Heart right ventricle (tissue), 16 donors: Measurements from ENCODE around the gene GPC5. TPM values are rescaled to one million over a fixed set of nuclear protein-coding genes. Genes with fewer than 3 reads are reported as not detected.

Source experiments
- ATAC-seq, 8 donors: fragments of 200-7000 bp; cut with Tn5 transposase; one replicate each; pipeline ENCODE4 v1.9.1; 2020; ENCODE audit warnings: mild to moderate bottlenecking in 8 of 8, moderate library complexity in 8 of 8, moderate number of reproducible peaks in 1 of 8
- DNase-seq, 2 donors: peaks; one replicate each; pipeline ENCODE4 v3.0.0-alpha.2; 2020
- H3K27ac ChIP-seq, 10 donors: fragments of 200-600 bp; sonication (generic) in 2 of 10; one replicate each; pipeline versions ENCODE4 v1.5.0 to v1.8.0; 2020 to 2022; ENCODE audit warnings: mild to moderate bottlenecking in 3 of 10
- H3K27me3 ChIP-seq, 7 donors: fragments of 200-600 bp; one replicate each; pipeline ENCODE4 v1.8.0; 2021 to 2022; ENCODE audit warnings: mild to moderate bottlenecking in 2 of 7
- H3K36me3 ChIP-seq, 9 donors: fragments of 200-600 bp; sonication (generic) in 1 of 9; one replicate each; pipeline versions ENCODE4 v1.5.0 to v1.8.0; 2020 to 2022; ENCODE audit warnings: mild to moderate bottlenecking in 2 of 9
- H3K4me1 ChIP-seq, 9 donors: fragments of 200-600 bp; sonication (generic) in 1 of 9; one replicate each; pipeline versions ENCODE4 v1.5.0 to v1.8.0; 2020 to 2022; ENCODE audit warnings: mild to moderate bottlenecking in 4 of 9
- H3K4me3 ChIP-seq, 10 donors: fragments of 200-600 bp; sonication (generic) in 2 of 10; one replicate each; pipeline versions ENCODE4 v1.5.0 to v1.8.0; 2020 to 2022; ENCODE audit warnings: mild to moderate bottlenecking in 7 of 10, moderate library complexity in 2 of 10
- H3K9me3 ChIP-seq, 11 donors: fragments of 200-600 bp in 10 of 11; sonication (generic) in 2 of 11; one replicate each; pipeline versions ENCODE4 v1.5.0 to v1.8.0; 2013 to 2022; ENCODE audit warnings: mild to moderate bottlenecking in 2 of 11, control low read depth in 1 of 11, moderate library complexity in 1 of 11
- WGBS, 2 donors: extraction: QIAGEN DNeasy Blood & Tissue Kit; methylation state at CpG; one replicate each; pipeline ENCODE4 v1.1.7; 2013; ENCODE audit warnings: inconsistent platforms in 1 of 2; 5-methylcytosine and 5-hydroxymethylcytosine counted together
- intact Hi-C, 10 donors: fragments of 100-400 bp; cut with DNase I; formaldehyde crosslinking; loops; one replicate each; pipeline versions ENCODE4 v1.11.1 to v1.14.2; 2022
- polyA plus RNA-seq, 2 donors: library from polyadenylated mRNA; stranded (reverse); fragments of 200-250 nt; gene quantifications; one replicate each; pipeline ENCODE4 v1.2.3, GENCODE V29; 2013
- total RNA-seq, 10 donors: library from RNA; stranded (reverse); fragmentation: NEBNext Ultra II Directional in 3 of 10; extraction: Animal tissue kit (Norgen Biotek cat#: 25700) in 3 of 10; gene quantifications; one replicate each; pipeline versions ENCODE4 v1.2.1 to v1.2.4, GENCODE V29; 2021 to 2023
- TF ChIP-seq, protein P1 (sequence below), 9 donors: fragments of 200-600 bp; sonication (generic) in 2 of 9; IDR thresholded peaks; one replicate each; pipeline versions ENCODE4 v1.5.0 to v1.8.0; 2021 to 2022; ENCODE audit warnings: antibody characterized with exemption in 9 of 9, mild to moderate bottlenecking in 5 of 9, moderate library complexity in 1 of 9
- donor health status: Arrhythmogenic right ventricular cardiomyopathy.
- donor health status: ischemic (EF 13 %, LVEDD 7.1; RV severe dilation, severe dysfunction).
- donor health status: healthy with polysubstance abuse.
- donor health status: DM: no; HTN: yes; CAD: no.
- donor health status: DM: no; HTN: no; CAD: no.
- donor health status: ischemic (EF 25% LVEDD 6.9; RV normal size, moderate dysfunction).
- donor health status: ischemic (EF 25% LVEDD 5.7; RV mildly dilated, moderate dysfunction).
- donor health status: healthy.
- donor health status: DM: yes; HTN: yes; CAD: no.
- donor health status: Ischemic cardiomyopathy.
- donor health status: ischemic (EF 35%, LVEDD 5.7; RV mildly dilated, moderate dysfunction).
- donor health status: nonischemic (EF 11% LVEDD 7.7; RV severe dilation, severe dysfunction).
- donor health status: DM: yes; HTN: yes; CAD: no.
- donor health status: PGD.
- donor health status: ischemic (EF 29% LVEDD 5.4; RV normal size, mild dysfunction).
- donor health status: nonischemic (EF 23%, LVEDD 6.1; RV moderate dilation, normal function).

The GPC5 gene
- total and polyA plus RNA-seq, 12 donors: 0.01 to 3.5 (median 0.70) TPM; not detected in 1

DNA sequence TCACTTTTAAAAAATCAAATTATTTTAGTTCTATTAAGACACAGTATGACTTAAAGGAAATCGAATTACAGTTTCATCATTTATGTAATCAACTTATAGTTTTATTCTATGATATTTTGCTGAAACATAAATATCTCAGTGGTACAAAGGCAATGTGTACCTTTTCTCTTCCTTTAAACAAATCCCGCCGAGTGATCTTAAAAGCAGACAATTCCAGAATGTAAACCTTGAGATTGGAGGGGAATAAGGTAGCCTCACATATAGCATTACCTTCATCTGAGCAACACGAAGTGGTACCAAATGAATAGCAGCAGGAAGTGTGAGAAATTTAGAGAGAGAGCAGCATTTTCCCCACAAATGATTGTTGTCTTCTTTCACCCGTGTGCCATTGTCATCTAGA is 986.0 kb downstream of the GPC5 start:
- no peaks in the 10 kb centered on the region for H3K27me3 ChIP-seq
- no peak overlapping the region for H3K4me3 ChIP-seq
- H3K9me3 ChIP-seq: peaks cover 0 to 3% (median 0%) of the 10 kb centered on the region in 11 donors
- WGBS, 2 donors: 69 to 83% methylated on average over 5 of the region's 5 CpGs
- ATAC-seq: no peak
- no peak overlapping the region for H3K27ac ChIP-seq
- intact Hi-C loops: no loop called here
- DNase-seq: no peak
- TF ChIP-seq, protein P1, sequence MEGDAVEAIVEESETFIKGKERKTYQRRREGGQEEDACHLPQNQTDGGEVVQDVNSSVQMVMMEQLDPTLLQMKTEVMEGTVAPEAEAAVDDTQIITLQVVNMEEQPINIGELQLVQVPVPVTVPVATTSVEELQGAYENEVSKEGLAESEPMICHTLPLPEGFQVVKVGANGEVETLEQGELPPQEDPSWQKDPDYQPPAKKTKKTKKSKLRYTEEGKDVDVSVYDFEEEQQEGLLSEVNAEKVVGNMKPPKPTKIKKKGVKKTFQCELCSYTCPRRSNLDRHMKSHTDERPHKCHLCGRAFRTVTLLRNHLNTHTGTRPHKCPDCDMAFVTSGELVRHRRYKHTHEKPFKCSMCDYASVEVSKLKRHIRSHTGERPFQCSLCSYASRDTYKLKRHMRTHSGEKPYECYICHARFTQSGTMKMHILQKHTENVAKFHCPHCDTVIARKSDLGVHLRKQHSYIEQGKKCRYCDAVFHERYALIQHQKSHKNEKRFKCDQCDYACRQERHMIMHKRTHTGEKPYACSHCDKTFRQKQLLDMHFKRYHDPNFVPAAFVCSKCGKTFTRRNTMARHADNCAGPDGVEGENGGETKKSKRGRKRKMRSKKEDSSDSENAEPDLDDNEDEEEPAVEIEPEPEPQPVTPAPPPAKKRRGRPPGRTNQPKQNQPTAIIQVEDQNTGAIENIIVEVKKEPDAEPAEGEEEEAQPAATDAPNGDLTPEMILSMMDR (IDR thresholded peaks at IDR 0.05): no peak
- no peaks in the 10 kb centered on the region for H3K36me3 ChIP-seq
- H3K4me1 ChIP-seq: no peaks in the 10 kb centered on the region

DNA sequence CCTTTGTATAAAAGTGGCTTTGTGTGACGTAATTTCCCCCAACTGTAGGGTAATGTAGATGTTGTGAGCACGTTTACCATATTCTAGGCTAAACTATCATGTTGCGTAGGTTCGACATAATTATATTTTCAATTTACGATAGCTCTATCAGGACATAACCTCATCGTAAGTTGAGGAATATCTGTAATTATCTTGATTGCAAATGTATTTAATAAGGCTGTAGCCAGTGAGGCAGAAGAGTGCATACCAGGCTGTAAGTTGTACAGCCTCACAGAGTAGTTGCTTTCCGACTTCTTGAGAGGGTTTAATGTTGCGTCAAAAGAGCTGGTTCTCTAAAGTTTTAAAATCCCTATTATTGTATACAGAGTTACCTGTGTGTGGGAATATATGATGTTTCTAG is 988.8 kb downstream of the GPC5 start:
- WGBS, 2 donors: 78 to 80% methylated on average over 8 of the region's 8 CpGs
- H3K27ac ChIP-seq: no peak overlapping the region
- intact Hi-C loops: no loop called here

GRCh38 chr13:92390217-92390616 is 991.8 kb downstream of the GPC5 start:
- no peaks in the 10 kb centered on the region for H3K36me3 ChIP-seq
- no peaks in the 10 kb centered on the region for H3K27me3 ChIP-seq
- DNase-seq: no peak
- 77 to 83% methylated on average over 4 of the region's 4 CpGs for WGBS, 2 donors
- no peak for ATAC-seq
- intact Hi-C loops: no loop called here
- TF ChIP-seq, protein P1 (IDR thresholded peaks at IDR 0.05): no peak
- H3K4me3 ChIP-seq: no peak overlapping the region
- no peaks in the 10 kb centered on the region for H3K4me1 ChIP-seq
- peaks cover 0 to 5% (median 0%) of the 10 kb centered on the region in 11 donors for H3K9me3 ChIP-seq
- H3K27ac ChIP-seq: no peak overlapping the region

More for the DNA sequence above, 988.8 kb downstream of the GPC5 start:
- Histone ChIP-seq H3K4me1 (no peaks in the 10 kb centered on the region), H3K36me3 (no peaks in the 10 kb centered on the region), H3K27me3 (no peaks in the 10 kb centered on the region), H3K4me3 (no peak overlapping the region), H3K9me3 (no peaks in the 10 kb centered on the region)
- TF ChIP-seq, protein P1 (IDR thresholded peaks at IDR 0.05): no peak
- ATAC-seq: no peak
- DNase-seq: no peak

- TF ChIP-seq, protein P1 (IDR thresholded peaks at IDR 0.05): no peak
- Histone ChIP-seq H3K27ac (no peak overlapping the region), H3K27me3 (no peaks in the 10 kb centered on the region), H3K9me3 (peaks cover 0 to 5% (median 0%) of the 10 kb centered on the region in 11 donors), H3K4me1 (no peaks in the 10 kb centered on the region), H3K4me3 (no peak overlapping the region), H3K36me3 (no peaks in the 10 kb centered on the region)
- 79 to 85% methylated on average over 3 of the region's 3 CpGs for WGBS, 2 donors
- intact Hi-C loops: no loop called here
- no peak for ATAC-seq
- no peak for DNase-seq
Measured at GRCh38 chr13:92403606-92404005, 1005.2 kb downstream of the GPC5 start.
